NCI-H510A treated with DMSO at 0.1 percent for 48 hours (cell line): ENCODE measurements around the gene NANOS3.

Experiments used
- DNase-seq: peaks from one replicate; lab custom pipeline; 2025; lab: John Stamatoyannopoulos, UW

NANOS3 gene

DNA sequence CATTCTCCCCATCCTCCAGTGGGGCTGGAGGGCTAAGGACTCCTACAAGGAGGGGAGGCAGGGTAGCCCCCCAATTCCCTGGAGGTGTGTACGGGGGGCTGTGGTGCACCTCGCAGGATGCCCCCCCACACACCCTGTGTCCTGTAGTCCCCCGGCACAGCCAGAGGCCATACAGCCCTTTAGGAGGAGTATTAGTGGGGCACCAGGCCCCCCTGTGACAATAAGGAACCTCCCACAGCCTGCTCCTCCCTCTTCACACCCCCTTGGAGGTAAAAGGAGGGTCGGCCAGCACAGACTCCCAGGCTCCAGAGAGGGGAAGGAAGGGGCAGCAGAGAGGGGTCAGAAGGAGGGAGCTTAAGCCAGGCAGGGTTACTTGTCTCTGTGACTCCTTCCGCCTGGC lies at the start of gene NANOS3:
Gene NANOS3 (plus strand): TSS at position 301 of the 400 bp plus-strand sequence. CDS start 115 bp downstream, outside the sequence.
- no peak for DNase-seq

DNA sequence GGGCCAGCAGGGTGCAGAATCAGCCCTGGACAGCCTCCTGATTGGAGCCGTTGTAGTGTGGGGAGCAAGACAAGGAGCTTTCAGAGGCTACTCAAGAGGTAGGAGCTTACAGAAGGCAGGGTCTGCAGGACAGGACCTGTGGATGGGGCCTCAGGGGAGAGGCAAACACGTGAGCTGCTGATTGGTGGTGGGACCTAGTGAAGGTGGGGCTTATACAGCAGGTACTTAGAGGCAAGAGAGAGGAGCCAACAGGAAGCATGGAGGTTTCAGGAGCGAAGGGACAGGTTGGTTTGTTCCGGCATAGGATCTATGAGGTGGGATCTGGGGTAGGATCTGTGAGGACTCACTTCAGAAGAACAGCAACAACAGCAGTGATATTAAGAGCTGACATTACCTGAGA lies 49.3 kb upstream of the NANOS3 start:
- DNase-seq, result peak; percentile 40

DNA sequence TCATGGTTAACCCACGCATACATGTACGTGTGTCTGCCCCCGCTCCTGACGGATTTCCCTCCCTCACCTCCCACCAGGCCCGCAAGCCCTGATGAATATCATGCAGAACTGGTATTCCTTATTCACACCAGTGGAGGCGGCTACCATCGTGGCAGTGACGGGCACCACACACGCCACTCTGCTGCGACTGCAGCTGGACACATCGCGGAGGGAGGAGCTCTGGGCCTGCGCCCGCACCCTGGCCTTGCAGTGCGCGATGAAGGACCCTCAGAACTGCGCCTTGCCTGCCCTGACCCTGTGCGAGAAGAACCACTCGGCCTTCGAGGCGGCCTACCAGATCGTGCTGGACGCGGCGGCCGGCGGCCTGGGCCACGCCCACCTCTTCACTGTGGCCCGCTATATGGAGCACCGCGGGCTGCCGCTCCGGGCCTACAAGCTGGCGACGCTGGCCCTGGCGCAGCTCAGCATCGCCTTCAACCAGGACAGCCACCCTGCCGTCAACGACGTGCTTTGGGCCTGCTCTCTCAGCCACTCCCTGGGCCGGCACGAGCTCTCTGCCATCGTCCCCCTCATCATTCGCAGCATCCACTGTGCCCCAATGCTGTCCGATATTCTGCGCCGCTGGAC lies 46.7 kb upstream of the NANOS3 start:
- DNase-seq, result no peak

DNA sequence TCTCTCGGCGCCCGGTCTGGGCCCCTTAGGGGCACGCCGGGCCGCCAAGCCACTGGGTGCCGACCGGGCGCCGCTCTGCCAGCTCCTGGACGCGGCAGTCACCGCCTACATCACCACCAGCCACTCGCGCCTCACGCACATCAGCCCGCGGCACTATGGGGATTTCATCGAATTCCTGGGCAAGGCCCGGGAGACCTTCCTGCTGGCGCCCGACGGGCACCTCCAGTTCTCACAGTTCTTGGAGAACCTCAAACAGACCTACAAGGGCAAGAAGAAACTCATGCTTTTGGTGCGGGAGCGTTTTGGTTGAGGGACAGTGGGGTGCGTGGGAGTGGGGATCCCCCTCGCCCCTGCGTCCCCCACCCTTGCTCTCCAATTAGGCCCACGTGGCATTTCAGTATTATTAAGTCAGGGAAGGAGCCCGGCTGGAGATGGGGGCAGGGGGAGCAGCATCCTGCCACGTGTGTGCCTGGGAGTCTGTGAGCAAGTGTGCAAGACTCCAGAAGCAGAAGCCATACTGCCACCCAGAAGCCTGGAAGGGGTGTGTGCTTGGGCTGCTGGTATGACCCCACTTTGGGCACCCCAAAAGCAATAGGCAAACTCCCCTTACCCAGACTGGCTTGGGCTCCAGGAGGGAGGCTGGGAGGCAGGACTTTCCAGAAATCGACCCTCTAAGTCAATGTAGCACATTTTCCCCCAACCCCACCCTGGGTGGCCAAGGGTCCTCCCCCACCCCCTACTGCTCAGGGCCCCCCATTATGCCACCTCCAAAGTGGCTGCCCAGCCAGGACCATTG lies 46.0 kb upstream of the NANOS3 start:
- DNase-seq, result no peak

DNA sequence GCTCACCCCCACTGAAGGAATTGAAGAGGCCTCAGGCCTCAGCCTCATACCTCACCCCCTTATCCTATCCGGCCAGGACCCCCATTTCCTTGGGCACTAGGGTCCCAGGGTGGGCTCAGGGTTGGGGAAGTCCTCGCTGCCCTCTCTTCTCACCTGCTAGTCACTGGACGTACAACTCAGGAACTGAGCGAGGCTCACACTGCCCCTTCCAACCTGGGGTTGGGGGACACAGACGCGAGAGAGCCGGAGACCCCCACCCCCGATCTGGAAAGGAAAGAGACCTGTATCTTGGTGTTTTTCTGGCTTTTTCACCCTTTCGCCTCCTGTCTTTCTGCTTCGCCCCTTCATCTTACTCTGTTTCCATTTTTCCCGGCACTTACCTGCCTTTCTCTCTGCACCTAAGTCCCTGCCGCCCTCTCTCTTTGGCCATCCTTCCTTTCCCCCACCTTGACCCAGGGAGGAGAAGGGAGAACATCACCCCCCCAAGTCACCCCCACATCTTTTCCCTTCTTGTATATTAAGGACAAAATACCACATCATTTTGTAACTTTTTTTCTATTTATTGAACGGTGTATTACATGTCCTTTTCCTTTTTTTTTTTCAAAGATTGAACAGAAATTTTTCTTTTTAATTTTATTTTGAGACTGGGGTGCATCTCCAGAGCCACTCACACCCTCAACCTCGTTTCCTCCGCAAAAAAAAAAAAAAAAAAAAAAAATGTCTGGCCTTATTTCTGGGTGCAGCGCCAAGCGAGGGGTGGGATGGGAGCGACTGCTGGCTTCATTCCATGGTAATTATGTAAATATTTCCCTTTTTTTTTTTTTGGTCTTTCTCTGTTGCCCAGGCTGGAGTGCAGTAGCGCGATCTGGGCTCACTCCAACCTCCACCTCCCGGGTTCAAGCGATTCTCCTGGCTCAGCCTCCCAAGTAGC lies 45.1 kb upstream of the NANOS3 start:
- no peak for DNase-seq

DNA sequence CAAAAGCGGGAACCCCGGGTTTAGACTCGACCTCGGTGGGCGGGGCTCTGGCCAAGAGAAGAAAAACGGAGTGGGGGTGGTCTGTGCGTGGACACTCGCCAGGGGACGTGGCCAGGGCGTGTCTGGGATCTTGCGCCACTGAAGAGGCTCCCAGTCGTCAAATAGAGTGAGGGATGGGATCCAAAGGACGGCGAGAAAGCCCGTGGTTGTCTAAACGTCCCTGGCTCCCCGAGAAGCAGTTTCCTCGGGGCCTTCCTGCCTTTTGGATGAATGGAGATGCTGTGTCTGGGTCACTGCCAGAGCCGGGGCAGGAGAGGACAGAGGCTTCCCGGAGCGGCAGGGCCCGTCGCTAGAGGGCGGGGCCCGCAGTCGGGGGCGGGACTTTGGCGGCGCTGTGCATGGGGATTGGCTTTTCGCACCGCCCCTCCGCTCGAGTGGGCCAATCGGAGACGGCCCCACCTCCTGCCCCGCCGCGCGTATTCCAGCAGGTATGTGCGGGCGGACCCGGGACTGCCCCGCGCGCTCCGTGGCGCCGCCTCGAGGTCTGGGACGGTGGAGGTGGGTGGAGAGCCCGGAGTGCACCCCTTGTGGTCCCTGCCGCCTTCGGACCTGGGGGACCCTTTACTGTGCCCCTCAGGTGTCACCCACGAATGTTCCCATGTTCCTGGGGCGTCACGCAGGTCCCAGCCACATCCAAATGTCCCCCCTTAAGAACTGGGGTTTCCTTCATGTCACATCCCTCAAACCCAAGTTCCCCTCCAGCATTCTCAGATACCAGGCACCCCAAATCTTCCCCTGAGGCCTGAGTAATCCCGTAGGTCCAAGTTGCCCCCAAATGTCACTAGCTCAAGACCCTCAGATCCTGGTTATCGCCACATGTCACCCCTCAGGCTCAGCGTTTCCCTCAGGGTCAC lies 43.3 kb upstream of the NANOS3 start:
- DNase-seq, result peak; percentile 90

DNA sequence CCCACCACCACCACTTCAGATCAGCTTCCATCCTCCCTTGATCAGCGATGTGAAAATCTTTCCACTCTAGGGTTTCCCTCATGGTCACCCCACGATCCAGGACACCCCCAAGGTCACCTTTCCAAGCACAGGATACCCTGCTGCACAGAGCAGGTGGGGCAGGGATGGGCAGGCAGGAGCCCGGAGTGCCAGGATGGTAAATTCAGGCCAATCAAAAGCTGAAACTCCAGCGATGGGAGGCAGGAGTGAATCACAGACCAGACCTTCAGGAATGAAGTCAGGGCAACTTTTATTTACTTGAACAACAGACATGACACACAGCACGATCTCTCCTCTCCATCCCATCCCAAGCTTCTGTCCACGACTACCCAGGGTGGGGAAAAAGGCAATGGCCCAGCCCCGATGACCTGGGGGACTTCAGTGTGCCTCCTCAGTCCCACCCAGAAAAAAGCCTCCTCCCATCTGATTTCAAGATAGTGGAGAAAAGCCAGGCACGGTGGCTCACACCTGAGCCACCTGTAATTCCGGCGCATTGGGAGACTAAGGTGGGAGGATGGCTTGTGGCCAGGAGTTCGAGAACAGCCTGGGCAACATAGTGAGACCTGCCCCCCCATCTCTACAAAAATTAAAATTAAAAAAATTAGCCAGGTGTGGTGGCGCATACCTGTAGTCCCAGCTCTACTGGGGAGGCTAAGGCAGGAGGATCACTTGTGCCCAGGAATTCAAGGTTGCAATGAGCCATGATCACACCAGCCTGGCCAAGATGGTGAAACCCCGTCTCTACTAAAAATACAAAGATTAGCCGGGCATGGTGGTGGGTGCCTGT lies 42.5 kb upstream of the NANOS3 start:
- no peak for DNase-seq

DNA sequence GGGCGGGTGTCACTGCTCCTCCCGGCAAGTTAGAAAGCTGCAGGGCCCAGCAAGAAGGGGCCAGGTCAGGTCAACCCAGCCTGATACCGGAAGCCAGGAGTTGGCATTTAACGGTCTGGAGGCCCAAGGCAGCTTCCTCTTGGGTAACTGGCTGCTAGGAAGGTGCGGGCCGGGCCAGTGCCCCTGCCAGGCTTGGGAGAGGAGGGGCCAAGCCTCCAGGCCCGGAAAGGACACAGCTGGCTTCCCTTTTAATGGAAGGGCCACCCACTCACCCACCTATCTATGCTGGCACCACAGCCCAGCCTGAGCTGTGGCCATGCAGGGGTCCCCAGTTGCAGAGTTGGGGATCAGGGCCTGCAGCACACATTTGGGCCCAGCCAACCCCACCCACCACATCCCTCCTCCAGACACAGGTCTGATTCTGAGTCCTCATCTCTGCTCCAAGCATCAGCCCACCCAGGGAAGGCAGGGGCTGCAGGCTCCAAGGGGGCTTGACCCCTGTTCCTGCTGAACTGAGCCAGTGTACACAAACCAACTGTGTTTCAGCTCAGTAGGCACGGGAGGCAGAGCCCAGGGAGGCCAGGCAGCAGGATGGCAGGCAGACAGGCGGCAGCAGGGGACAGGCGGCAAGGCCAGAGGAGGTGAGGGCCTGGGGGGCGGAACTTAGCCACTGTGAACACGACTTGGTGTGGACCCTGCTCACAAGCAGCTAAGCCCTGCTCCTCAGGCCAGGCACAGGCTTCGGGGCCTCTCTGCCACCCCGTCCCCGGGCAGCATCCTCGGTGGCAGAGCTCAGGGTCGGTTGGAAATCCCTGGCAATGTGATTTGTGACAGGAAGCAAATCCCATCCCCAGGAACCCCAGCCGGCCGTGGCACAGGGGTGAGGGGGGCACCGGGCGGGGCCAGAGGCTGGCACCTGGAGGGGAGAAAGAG lies 40.9 kb upstream of the NANOS3 start:
- DNase-seq, result no peak

DNA sequence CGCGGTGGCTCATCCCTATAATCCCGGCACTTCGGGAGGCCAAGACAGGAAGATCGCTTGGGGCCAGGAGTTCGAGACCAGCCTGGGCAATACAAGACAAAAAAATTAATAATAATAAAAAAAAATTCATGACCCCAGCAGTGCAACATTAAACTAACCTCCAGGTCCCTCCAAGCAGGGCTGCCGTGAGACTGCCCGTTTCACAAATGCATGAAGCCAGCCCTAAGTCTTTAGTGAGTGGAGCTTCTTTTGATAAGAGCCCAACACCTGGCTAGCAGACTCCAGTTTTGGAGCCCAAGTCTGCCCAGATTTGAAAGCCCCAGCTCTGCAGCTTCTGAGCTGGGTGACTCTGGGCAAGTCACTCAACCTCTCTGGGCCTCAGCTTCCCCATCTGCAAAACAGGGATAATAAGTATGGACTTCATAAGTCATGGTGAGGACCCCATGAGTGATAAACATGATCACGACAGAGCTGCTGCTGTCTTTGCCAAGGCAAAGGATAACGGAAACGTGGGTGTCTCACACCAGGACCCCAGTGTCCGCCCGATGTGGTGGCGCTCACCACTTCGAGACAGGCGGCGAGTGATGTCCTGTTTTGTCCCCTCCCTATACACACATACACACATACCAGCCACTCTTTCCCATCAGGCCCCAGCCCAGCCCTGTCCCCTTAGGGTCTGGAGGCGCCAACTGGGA lies 38.4 kb upstream of the NANOS3 start:
- DNase-seq, result no peak

DNA sequence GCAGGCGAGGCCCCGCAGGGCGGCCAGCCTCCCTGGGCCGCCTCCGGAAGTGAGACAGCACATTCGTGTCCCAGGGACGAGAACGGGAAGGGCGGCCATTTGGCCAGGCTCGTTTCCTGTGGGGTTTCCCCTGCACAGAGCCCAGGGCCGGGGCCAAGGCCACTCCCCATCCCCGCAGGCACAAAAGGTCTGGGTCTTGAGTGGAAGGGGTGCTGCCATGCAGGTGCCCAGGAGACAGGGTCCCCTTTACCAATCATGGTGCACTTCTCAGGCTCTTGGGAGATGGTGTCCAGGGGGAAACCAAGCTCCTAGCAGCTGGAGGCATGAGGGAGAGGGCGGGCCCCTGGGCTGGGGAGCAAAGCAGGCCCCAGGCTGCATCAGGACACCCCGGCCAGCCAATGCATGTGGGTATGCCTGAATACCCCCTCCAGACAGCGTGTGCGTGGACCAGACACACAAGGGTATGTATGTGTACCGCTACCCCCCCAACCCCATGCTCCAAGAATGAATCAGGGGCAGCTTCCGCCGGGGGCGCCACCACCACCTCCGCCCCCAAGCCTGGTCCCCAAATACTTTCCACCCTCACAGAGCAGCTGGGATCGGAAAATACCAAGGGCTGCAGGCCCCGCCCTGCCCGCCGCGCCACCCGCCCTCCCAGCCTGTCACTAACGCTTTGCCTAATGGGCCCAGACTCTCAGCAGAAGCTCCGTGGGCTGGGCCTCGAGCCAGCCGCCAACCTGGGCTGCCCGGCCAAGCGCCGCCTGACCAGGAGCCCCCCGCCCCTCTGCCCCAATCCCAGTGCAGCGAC lies 37.6 kb upstream of the NANOS3 start:
- peak; percentile 7 for DNase-seq

DNA sequence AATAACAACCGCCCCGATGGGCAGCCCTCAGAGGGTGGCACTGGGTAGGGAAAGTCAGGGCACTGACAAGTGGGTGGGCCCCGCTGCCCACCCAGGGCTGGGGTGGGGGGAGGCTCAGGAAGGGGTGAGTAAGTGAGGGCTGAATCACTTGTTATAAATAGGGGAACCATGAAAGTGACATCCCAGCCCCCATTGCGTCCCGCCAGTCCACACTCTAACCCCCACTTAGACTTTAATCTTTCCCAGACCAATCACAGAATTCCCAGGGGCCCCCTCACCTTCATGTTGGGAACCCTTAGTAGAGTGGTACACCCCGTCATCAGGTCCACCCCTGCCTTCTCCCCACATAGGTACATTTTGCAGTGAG lies 37.0 kb upstream of the NANOS3 start:
- DNase-seq, result no peak

DNA sequence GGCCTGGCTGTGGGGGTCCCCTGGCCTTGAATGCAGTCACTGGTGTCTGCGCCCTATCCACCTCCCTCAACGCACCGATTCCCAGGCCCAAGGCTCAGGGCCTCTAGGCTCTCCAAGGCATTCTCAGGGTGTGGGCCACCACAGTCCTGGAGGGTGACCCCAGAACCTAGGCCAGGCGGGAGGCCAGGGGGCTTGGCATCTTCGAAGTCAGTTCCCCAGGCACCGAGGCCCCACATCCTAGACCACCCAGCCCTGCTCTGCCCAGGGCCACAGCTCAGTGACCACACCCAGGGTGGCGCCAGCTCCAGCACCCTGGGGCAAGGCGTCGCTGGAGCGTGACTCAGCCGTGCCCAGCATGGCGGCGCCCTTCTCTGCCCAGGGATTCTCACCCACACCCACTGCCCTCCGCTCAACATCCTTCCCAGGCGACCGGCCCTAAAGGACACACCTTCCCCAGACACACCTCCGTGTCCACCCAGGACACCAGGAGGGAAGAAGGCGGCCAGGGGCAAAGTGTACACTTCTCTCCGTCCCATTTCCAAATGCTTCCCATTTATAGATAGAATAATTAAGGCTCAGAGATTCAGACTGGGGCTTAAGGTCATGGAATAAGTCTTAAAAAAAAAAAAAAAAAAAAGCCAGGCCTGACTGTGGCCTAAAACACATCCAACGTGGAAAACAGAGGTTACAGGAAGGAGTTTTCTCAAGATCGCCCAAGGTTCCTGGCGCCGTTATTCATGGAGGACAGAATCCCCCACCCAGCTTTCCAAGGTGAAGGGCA lies 36.4 kb upstream of the NANOS3 start:
- DNase-seq, result no peak

DNA sequence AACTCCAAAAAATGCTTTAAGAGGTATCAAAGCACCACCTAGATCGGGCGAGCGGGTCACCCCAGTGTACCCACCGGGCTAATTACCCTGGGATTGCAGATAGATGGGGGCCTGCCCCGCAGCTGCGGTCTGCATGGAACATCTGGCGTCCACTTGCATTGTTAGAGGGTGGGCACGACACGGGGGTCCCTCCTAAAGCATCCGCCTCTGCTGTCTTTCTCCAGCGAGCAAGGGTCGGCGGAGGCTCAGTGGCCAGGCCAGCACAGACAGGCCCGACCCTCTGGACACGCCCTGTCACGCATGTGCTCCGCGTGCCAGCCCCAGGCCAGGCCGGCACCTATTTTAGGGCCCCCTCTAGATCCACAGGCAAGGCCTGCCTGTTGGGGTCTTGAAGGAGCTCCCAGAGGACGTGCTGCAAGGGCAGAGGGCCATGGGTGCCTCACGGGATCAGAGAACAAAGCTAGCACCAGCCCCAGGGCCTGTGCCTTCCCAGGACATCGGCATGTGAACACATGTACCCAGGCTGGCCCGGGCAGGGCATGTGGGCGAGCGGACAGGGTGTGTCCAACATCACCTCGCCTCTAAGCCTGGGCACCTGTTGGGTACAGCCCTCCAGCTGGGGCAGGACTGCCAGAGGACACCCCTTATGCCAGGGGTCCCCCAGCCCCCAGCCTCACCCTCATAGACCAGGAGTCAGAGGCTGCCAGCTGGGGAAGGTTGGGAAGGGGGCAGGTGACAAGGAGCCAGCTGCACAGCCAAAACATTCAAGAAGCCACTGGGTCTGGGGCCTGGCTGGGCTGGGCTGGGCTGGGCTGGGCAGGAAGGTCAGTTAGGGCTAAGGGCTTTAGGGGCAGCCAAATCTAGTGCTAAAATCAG lies 35.6 kb upstream of the NANOS3 start:
- DNase-seq, result no peak

DNA sequence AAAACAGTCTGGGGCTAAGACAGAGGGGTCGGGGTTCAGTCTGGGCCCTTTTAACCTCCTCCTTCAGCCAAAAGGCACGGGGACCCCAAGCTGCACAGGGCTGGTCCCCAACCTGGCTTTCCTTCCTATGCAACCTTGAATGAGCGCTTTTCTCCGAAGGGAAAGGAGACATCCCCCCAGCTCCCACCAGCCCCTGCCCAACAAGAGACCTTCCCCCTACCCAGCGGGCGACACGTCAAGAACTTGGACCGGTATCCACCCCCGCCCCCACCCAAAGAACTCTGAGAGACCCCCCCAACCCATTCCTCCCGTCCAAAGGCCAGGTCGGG lies 35.0 kb upstream of the NANOS3 start:
- DNase-seq, result no peak

DNA sequence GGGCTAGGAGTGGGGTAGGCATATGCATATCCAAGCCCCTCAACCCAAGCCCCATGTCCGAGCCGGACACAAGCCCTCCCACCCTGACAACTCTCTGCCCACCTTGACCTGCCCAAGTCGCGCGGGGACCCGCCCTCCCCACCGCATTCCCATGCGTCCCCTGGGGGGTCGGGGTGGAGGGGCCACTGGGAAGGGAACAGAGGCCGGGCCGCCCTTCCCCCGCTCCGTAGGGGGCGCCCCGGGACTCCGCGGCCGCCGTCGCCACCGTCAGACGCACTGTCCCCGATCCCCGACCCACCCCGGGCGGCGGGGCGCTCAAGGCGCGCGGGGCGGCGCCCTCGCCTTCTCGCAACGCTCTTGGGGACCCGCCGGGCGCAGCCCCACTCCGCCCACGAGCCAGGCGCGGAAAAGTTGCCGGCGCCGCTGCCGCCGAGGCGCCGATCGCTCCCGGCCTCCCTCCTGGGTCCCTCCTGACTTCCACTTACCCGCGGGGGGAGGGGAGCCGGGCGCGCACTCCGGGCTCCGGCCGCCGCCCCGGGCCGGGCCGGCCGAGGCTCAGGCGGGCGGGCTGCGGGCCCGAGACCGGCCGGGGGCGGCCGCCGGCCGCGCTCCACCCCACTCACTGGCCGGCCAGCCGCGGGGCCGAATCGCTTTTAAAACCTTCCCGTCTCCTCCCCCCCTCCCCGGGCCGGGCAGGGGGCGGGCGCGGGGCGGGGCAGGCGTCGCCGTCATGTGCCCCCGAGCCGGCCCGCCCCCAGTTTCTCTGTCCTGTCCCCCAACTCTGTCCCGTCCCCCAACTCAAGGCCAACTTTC lies 34.4 kb upstream of the NANOS3 start:
- peak; percentile 20 for DNase-seq
